BJ (cell line): Measurements from ENCODE around the gene SPTB. TPM values are rescaled to one million over a fixed set of nuclear protein-coding genes. Genes with fewer than 3 reads are reported as not detected.

Source experiments
- CTCF ChIA-PET: fragments of 350-600 bp; formaldehyde crosslinking; extraction: SDS; loops from one replicate; lab custom pipeline; 2021; ENCODE audit warnings: antibody characterized with exemption, inconsistent platforms; lab: Yijun Ruan, JAX
- POLR2A ChIA-PET: fragments of 300-600 bp; sonication (Branson Sonifier 250); formaldehyde crosslinking; extraction: SDS; loops from one replicate; lab custom pipeline; 2021; ENCODE audit warnings: antibody characterized with exemption; lab: Charles Lee
- DNase-seq: peaks from one replicate; pipeline ENCODE4 v3.0.0-alpha.2; 2011; ENCODE audit warnings: low read depth
- H3K27me3 ChIP-seq: 2 replicates; pipeline ENCODE4 v1.6.0; 2011; ENCODE audit warnings: low read length; ENCODE audit not compliant: control insufficient read depth, insufficient read depth
- H3K36me3 ChIP-seq: 2 replicates; pipeline ENCODE4 v1.5.1; 2011; ENCODE audit warnings: low read length; ENCODE audit not compliant: control insufficient read depth, insufficient read depth
- H3K4me3 ChIP-seq: 2 replicates; pipeline ENCODE4 v1.5.1; 2011; ENCODE audit warnings: low read depth, mild to moderate bottlenecking, control low read depth, low read length
- polyA plus RNA-seq: library from polyadenylated mRNA; depleted of rRNA; stranded (reverse); fragments of >200 nt; gene quantifications from 2 replicates; pipeline ENCODE4 v1.2.3, GENCODE V29; 2011
- TF ChIP-seq, protein P1 (sequence below): IDR thresholded peaks from 2 replicates; pipeline ENCODE4 v1.5.1; 2011; ENCODE audit warnings: low read depth, mild to moderate bottlenecking, control low read depth, inconsistent platforms, low read length, moderate library complexity; ENCODE audit not compliant: insufficient read depth

SPTB gene
- polyA plus RNA-seq, 1 experiment, result 0.02 TPM

DNA sequence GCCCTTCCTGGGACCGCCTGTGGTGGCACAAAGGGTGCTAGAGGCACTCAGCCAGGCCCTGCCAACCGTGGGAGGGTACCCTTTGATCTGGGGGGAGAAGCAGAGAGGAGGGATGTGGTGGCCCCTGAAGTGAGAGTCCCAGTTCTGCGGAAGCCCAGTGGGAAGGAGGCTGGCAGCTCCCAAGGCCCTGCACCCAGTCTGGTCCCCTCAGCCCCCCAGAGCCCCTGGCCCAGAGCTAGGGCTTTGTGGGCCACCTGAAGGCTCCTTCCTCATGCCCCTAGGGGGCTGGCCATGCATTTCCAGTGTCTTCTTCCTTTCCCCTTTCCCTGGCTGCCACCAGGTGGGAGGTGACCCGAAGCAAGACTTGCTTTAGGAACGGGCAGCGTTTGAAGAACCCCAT, 131.2 kb downstream of the SPTB start:
- ChIA-PET POLR2A (no interaction called here), CTCF (no interaction called here)
- Histone ChIP-seq H3K36me3 (peaks cover 3% of the 10 kb centered on the region; the same call in 1 of the 2 replicates), H3K27me3 (no peaks in the 10 kb centered on the region), H3K4me3 (no peak overlapping the region)
- DNase-seq, result no peak
- TF ChIP-seq, protein P1, sequence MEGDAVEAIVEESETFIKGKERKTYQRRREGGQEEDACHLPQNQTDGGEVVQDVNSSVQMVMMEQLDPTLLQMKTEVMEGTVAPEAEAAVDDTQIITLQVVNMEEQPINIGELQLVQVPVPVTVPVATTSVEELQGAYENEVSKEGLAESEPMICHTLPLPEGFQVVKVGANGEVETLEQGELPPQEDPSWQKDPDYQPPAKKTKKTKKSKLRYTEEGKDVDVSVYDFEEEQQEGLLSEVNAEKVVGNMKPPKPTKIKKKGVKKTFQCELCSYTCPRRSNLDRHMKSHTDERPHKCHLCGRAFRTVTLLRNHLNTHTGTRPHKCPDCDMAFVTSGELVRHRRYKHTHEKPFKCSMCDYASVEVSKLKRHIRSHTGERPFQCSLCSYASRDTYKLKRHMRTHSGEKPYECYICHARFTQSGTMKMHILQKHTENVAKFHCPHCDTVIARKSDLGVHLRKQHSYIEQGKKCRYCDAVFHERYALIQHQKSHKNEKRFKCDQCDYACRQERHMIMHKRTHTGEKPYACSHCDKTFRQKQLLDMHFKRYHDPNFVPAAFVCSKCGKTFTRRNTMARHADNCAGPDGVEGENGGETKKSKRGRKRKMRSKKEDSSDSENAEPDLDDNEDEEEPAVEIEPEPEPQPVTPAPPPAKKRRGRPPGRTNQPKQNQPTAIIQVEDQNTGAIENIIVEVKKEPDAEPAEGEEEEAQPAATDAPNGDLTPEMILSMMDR, result no peak

DNA sequence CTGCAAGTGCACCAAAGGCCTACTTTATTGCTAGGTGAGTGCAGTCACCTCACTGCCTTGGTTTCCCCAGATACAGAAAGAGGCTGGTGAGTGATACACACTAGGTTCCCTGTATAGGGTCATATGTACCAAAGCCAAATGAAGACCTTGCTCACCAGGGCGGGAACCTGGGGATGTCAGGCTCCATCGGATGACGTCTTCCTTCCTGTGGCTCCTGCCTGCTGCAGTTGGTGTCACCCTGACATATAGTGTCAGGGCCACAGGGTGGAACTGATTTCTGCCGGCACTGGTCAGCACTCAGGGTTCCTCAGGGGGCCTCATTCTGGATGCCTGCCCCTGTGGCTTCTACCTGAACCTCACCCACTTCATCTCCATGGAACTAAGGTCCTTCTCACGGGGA, 132.4 kb downstream of the SPTB start:
- CTCF ChIA-PET, result interaction anchor here (0.9 to 1.9 kb wide), 3 partner anchors 15 to 76 kb away, joined by 3 to 6 read pairs (median 4); no protein-coding TSS in a partner anchor
- Histone ChIP-seq H3K4me3 (no peak overlapping the region), H3K36me3 (peaks cover 11% of the 10 kb centered on the region), H3K27me3 (no peaks in the 10 kb centered on the region)
- TF ChIP-seq, protein P1, result no peak
- no peak for DNase-seq
- POLR2A ChIA-PET, result no interaction called here

DNA sequence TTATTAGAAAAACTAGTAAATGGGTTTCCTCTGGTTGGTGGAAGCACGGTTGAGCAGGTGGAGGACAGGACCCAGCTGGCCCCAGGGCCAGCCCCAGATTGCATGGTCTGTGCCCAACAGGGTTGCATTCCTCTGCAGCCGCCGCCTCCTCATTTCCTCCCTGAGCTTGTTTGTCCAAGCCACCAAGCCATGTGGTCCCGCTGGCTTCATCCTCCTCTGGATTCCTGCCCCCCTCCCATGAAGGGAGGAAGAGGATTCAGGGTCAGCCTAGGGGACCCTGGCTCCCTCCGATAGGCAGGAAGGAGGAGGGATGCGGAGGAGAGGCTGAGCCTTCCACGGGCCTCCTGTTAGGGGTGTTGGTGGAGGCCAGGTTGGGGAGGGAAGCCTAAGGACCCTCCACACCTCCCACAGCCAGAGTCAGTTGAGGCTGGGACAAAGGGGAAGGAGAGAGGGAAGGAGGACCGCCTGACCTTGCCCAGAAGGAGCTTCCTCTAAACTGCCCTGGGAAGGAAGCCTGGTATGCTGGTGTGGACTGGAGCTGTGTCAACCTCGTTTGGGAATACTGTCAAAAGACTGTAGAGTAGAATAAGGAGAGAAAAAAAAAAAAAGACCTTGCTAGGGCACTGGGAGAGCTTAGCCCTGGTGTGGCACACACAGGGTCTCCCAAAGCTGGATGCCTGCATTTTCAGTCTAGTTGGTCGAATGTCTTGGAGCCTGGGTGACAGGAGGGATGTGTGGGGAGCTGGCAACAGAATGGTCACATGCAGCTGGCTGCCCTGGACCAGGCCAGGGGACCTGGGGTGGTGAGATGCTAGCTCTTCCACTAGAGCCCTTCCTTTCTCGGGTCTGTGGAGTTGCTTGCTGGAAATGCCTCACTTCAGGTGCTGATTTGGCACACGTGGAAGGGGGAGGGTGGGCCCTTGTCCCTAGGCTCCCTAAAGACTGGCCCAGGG, 133.1 kb downstream of the SPTB start:
- ChIA-PET POLR2A (no interaction called here), CTCF (interaction anchor here (0.6 to 1.9 kb wide), 7 partner anchors 8 to 407 kb away, joined by 3 to 6 read pairs (median 3); no protein-coding TSS in a partner anchor)
- Histone ChIP-seq H3K36me3 (peaks cover 15% of the 10 kb centered on the region), H3K4me3 (no peak overlapping the region), H3K27me3 (no peaks in the 10 kb centered on the region)
- TF ChIP-seq, protein P1, result no peak
- DNase-seq, result no peak

DNA sequence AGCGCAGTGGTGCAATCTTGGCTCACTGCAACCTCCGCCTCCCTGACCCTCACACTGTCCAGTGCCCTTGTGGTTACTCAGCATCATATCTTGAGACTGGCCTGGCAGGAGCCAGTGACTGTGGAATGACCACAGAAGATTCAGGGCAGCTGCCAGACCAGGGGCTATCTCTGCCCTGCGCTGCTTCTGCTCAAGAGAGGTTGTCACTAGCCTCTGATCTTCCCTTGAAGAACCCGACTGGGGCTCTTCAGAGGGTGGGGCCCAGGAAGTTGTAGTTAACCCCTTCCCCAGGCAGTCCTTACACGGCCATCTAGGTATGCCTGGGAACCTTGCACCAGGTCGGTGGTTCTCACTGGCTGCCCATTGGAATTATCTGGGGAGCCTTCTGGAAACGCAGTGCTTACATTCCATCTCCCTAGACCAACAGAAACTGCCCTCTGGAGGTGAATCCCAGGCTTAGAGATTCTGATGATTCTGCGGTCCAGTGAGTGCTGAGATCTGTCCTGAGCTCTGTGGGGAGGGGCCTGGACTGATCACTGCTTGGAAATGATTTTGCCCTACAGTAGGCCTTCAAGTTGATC, 134.1 kb downstream of the SPTB start:
- H3K27me3 ChIP-seq, result no peaks in the 10 kb centered on the region
- no peak overlapping the region for H3K4me3 ChIP-seq
- H3K36me3 ChIP-seq, result peaks cover 15% of the 10 kb centered on the region
- no peak for DNase-seq
- ChIA-PET POLR2A (no interaction called here), CTCF (interaction anchor here (0.6 to 1.9 kb wide), 7 partner anchors 9 to 406 kb away, joined by 3 to 6 read pairs (median 3); no protein-coding TSS in a partner anchor)
- TF ChIP-seq, protein P1, result peak; percentile 33; the same call in 1 of the 2 replicates

DNA sequence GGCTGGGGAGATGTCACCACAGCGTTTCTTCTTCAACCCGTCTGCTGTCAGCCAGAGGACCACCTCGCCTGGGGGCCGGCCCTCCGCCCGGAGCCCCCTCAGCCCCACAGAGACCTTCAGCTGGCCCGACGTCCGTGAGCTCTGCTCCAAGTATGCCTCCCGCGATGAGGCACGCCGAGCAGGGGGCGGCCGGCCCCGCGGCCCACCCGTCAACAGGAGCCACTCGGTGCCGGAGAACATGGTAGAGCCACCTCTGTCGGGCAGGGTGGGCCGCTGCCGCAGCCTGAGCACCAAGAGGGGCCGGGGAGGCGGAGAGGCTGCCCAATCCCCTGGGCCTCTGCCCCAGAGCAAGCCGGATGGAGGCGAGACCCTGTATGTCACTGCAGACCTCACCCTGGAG, 136.6 kb downstream of the SPTB start:
- TF ChIP-seq, protein P1, result no peak
- CTCF ChIA-PET, result interaction anchor here (0.6 to 1.5 kb wide), 3 partner anchors 10 to 74 kb away, joined by 3 to 4 read pairs (median 4); no protein-coding TSS in a partner anchor
- H3K4me3 ChIP-seq, result no peak overlapping the region
- DNase-seq, result no peak
- peaks cover 27% of the 10 kb centered on the region for H3K36me3 ChIP-seq
- POLR2A ChIA-PET, result no interaction called here
- no peaks in the 10 kb centered on the region for H3K27me3 ChIP-seq
